NB4 (cell line): Measurements from ENCODE around the gene DPYD.

Experiments
- CTCF ChIP-seq: IDR thresholded peaks from one replicate; pipeline ENCODE4 v1.5.1; 2012; ENCODE audit warnings: low read depth, low read length
- MYC ChIP-seq: IDR thresholded peaks from 2 replicates; pipeline ENCODE4 v1.6.1; 2011; ENCODE audit warnings: low read depth, low read length
- POLR2A ChIP-seq: IDR thresholded peaks from 2 replicates; pipeline ENCODE4 v1.6.1; 2011; ENCODE audit warnings: mild to moderate bottlenecking; ENCODE audit not compliant: insufficient read length; ENCODE audit errors: extremely low read depth
- TF ChIP-seq, protein P1 (sequence below): IDR thresholded peaks from 2 replicates; pipeline ENCODE4 v1.6.1; 2011; ENCODE audit warnings: low read depth, low read length

DNA sequence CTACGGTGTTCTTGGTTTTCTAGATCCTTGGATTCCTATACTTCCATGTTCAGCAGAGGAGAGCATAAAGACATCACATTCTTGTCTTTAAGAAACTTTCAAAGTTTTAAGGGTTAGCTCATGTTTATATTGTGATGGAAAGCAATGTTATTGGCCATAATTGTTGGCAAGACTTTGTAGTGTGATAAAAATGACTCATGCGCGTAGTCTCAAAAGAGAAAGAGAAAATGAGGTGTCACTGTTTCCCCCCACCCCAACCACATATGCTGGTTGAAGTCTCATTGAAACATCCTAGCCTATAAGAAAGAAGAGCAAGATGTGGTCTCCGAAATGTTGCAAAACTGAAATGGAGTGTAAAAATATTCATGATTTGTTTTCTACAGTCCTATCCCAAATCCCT is 850.5 kb downstream of the DPYD start:
- no peak for TF ChIP-seq POLR2A
- TF ChIP-seq CTCF = no peak
- TF ChIP-seq, protein P1, sequence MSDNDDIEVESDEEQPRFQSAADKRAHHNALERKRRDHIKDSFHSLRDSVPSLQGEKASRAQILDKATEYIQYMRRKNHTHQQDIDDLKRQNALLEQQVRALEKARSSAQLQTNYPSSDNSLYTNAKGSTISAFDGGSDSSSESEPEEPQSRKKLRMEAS = no peak
- no peak for TF ChIP-seq MYC
